HEK293T (cell line): ENCODE data around the gene NEDD9.

Source experiments
- CTCF ChIA-PET: fragments of 350-600 bp; formaldehyde crosslinking; extraction: SDS; loops from one replicate; lab custom pipeline; 2021; ENCODE audit warnings: antibody characterized with exemption, inconsistent platforms; lab: Yijun Ruan, JAX
- POLR2A ChIA-PET: fragments of 350-600 bp; formaldehyde crosslinking; extraction: SDS; loops from one replicate; lab custom pipeline; 2020; ENCODE audit warnings: antibody characterized with exemption, inconsistent platforms; lab: Yijun Ruan, JAX
- DNase-seq: peaks from one replicate; pipeline ENCODE4 v3.0.0; 2012; ENCODE audit warnings: mixed read lengths; ENCODE audit errors: extremely low spot score
- ARNT ChIP-seq: fragments of 450-650 bp; IDR thresholded peaks from 2 replicates; pipeline ENCODE4 v1.6.1; 2017; ENCODE audit warnings: mild to moderate bottlenecking
- BHLHE40 ChIP-seq: fragments of 450-650 bp; IDR thresholded peaks from 2 replicates; pipeline ENCODE4 v1.6.1; 2016; ENCODE audit warnings: mild to moderate bottlenecking, moderate library complexity, borderline replicate concordance
- CTBP1 ChIP-seq: fragments of 450-650 bp; IDR thresholded peaks from 2 replicates; pipeline ENCODE4 v1.6.1; 2016; ENCODE audit warnings: borderline replicate concordance
- ELF4 ChIP-seq: fragments of 450-650 bp; IDR thresholded peaks from 2 replicates; pipeline ENCODE4 v1.6.1; 2017; ENCODE audit warnings: antibody characterized with exemption
- FOXA1 ChIP-seq: fragments of 450-650 bp; IDR thresholded peaks from 2 replicates; pipeline ENCODE4 v1.6.1; 2016; ENCODE audit warnings: mild to moderate bottlenecking
- FOXK2 ChIP-seq: fragments of 450-650 bp; IDR thresholded peaks from 2 replicates; pipeline ENCODE4 v1.6.1; 2016; ENCODE audit warnings: mild to moderate bottlenecking
- FOXM1 ChIP-seq: fragments of 450-650 bp; IDR thresholded peaks from 2 replicates; pipeline ENCODE4 v1.6.1; 2017; ENCODE audit warnings: mild to moderate bottlenecking, borderline replicate concordance
- HDGF ChIP-seq: fragments of 450-650 bp; IDR thresholded peaks from 2 replicates; pipeline ENCODE4 v1.6.1; 2017; ENCODE audit warnings: antibody characterized with exemption, borderline replicate concordance
- L3MBTL2 ChIP-seq: fragments of 450-650 bp; conservative IDR thresholded peaks from 2 replicates; pipeline ENCODE4 v1.6.1; 2016; ENCODE audit warnings: mild to moderate bottlenecking
- LEF1 ChIP-seq: fragments of 450-650 bp; IDR thresholded peaks from 2 replicates; pipeline ENCODE4 v1.6.1; 2017; ENCODE audit warnings: mild to moderate bottlenecking, borderline replicate concordance
- NFRKB ChIP-seq: fragments of 450-650 bp; IDR thresholded peaks from 2 replicates; pipeline ENCODE4 v1.6.1; 2016; ENCODE audit warnings: mild to moderate bottlenecking, moderate library complexity
- PKNOX1 ChIP-seq: fragments of 450-650 bp; IDR thresholded peaks from 2 replicates; pipeline ENCODE4 v1.6.1; 2016
- SP1 ChIP-seq: fragments of 450-650 bp; IDR thresholded peaks from 2 replicates; pipeline ENCODE4 v1.6.1; 2017
- SUZ12 ChIP-seq: fragments of 450-650 bp; IDR thresholded peaks from 2 replicates; pipeline ENCODE4 v1.6.1; 2016; ENCODE audit warnings: mild to moderate bottlenecking
- TARDBP ChIP-seq: fragments of 450-650 bp; IDR thresholded peaks from 2 replicates; pipeline ENCODE4 v1.6.1; 2016
- ZNF384 ChIP-seq: fragments of 450-650 bp; IDR thresholded peaks from 2 replicates; pipeline ENCODE4 v1.6.1; 2016

Gene NEDD9

GRCh38 chr6:11237956-11238355 lies 5.5 kb upstream of the NEDD9 start:
- TF ChIP-seq TARDBP, result no peak
- TF ChIP-seq ELF4, result no peak
- TF ChIP-seq L3MBTL2, result no peak
- TF ChIP-seq CTBP1, result no peak
- TF ChIP-seq SUZ12, result no peak
- TF ChIP-seq ARNT, result no peak
- TF ChIP-seq BHLHE40, result no peak
- no peak for TF ChIP-seq HDGF
- TF ChIP-seq FOXK2, result no peak
- no peak for TF ChIP-seq SP1
- no peak for DNase-seq
- POLR2A ChIA-PET, result no interaction called here
- CTCF ChIA-PET, result interaction anchor here (1.1 kb wide), 1 partner anchor 20 kb away, joined by 4 read pairs; no protein-coding TSS in a partner anchor

GRCh38 chr6:11237428-11237827 lies 5.0 kb upstream of the NEDD9 start:
- ChIA-PET POLR2A (no interaction called here), CTCF (interaction anchor here (1.1 kb wide), 1 partner anchor 21 kb away, joined by 4 read pairs; no protein-coding TSS in a partner anchor)
- no peak for DNase-seq
- TF ChIP-seq FOXM1 (no peak), ARNT (no peak), TARDBP (no peak), ZNF384 (no peak), CTBP1 (no peak), PKNOX1 (no peak), FOXK2 (no peak), SUZ12 (no peak)

GRCh38 chr6:11236915-11237314 lies 4.4 kb upstream of the NEDD9 start:
- ChIA-PET POLR2A (no interaction called here), CTCF (interaction anchor here (1.1 kb wide), 1 partner anchor 21 kb away, joined by 4 read pairs; no protein-coding TSS in a partner anchor)
- TF ChIP-seq TARDBP, result no peak
- no peak for DNase-seq

- ChIA-PET CTCF (no interaction called here), POLR2A (no interaction called here)
- no peak for DNase-seq
- TF ChIP-seq CTBP1 (no peak), ZNF384 (no peak), SUZ12 (no peak), ARNT (no peak), FOXK2 (no peak), HDGF (no peak), ELF4 (no peak), LEF1 (no peak), FOXA1 (no peak), L3MBTL2 (no peak), PKNOX1 (no peak), SP1 (no peak), BHLHE40 (no peak), FOXM1 (no peak), TARDBP (no peak), NFRKB (no peak)
Observed at GRCh38 chr6:11236076-11236750, 3.7 kb upstream of the NEDD9 start.

GRCh38 chr6:11235062-11235461 lies 2.6 kb upstream of the NEDD9 start:
- DNase-seq, result no peak
- CTCF ChIA-PET, result no interaction called here
- POLR2A ChIA-PET, result no interaction called here
- TF ChIP-seq TARDBP, result no peak
- no peak for TF ChIP-seq PKNOX1
- no peak for TF ChIP-seq FOXA1

GRCh38 chr6:11233673-11234573 lies 1.5 kb upstream of the NEDD9 start:
- POLR2A ChIA-PET, result no interaction called here
- CTCF ChIA-PET, result interaction anchor here (0.6 to 1.7 kb wide), 3 partner anchors 8 to 279 kb away, joined by 4 to 8 read pairs (median 5); no protein-coding TSS in a partner anchor
- no peak for DNase-seq
- TF ChIP-seq ZNF384 (no peak), SP1 (no peak), FOXA1 (no peak), HDGF (no peak), CTBP1 (no peak), LEF1 (no peak), ARNT (no peak), TARDBP (no peak), NFRKB (no peak), BHLHE40 (no peak), FOXM1 (no peak), ELF4 (no peak), FOXK2 (no peak), SUZ12 (no peak), L3MBTL2 (no peak), PKNOX1 (no peak)
